SJSA1 (cell line): ENCODE measurements around the gene TLR4. TPM values are rescaled to one million over a fixed set of nuclear protein-coding genes. Genes with fewer than 3 reads are reported as not detected.
A peak's percentile ranks its signal among the peaks of the same experiment; 100 is the strongest.

Experiments
- DNase-seq, 2 experiments: peaks; one replicate each; pipeline ENCODE4 v3.0.0-alpha.2; 2015 to 2020; ENCODE audit warnings: low spot score in 2 of 2, low read depth in 1 of 2
- H3K27ac ChIP-seq: fragments of 250-450 bp; sonication (Bioruptor Pico); 2 replicates; pipeline ENCODE4 v1.5.1; 2020; ENCODE audit warnings: mild to moderate bottlenecking, moderate library complexity
- H3K27me3 ChIP-seq: fragments of 250-450 bp; sonication (Bioruptor Pico); replicated peaks from 2 replicates; pipeline ENCODE4 v1.5.1; 2020; ENCODE audit warnings: mild to moderate bottlenecking, moderate library complexity
- H3K36me3 ChIP-seq: fragments of 250-450 bp; sonication (Bioruptor Pico); 2 replicates; pipeline ENCODE4 v1.5.1; 2020; ENCODE audit warnings: mild to moderate bottlenecking
- H3K4me1 ChIP-seq: fragments of 250-450 bp; sonication (Bioruptor Pico); replicated peaks from 2 replicates; pipeline ENCODE4 v1.6.1; 2021; ENCODE audit warnings: mild to moderate bottlenecking
- H3K4me3 ChIP-seq: fragments of 250-450 bp; sonication (Bioruptor Pico); 2 replicates; pipeline ENCODE4 v1.5.1; 2020; ENCODE audit warnings: mild to moderate bottlenecking
- H3K9me3 ChIP-seq: fragments of 250-450 bp; sonication (Bioruptor Pico); replicated peaks from 2 replicates; pipeline ENCODE4 v1.5.1; 2020; ENCODE audit warnings: mild to moderate bottlenecking
- total RNA-seq: library from RNA; depleted of rRNA; stranded (reverse); fragments of >200 nt; shearing (Covaris generic); gene quantifications from 2 replicates; pipeline ENCODE4 v1.2.3, GENCODE V29; 2014; rRNA removed

Gene TLR4
- 19.5 and 27.3 TPM in 2 replicates for total RNA-seq

DNA sequence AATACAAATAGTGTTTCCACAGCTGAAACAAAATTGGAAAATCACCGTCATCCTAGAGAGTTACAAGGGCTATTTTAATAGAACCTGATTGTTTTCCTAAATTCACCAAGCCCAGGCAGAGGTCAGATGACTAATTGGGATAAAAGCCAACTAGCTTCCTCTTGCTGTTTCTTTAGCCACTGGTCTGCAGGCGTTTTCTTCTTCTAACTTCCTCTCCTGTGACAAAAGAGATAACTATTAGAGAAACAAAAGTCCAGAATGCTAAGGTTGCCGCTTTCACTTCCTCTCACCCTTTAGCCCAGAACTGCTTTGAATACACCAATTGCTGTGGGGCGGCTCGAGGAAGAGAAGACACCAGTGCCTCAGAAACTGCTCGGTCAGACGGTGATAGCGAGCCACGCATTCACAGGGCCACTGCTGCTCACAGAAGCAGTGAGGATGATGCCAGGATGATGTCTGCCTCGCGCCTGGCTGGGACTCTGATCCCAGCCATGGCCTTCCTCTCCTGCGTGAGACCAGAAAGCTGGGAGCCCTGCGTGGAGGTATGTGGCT is at the start of gene TLR4:
Gene TLR4, plus strand, starts transcription at position 380 of the 552 bp plus-strand sequence. Its CDS starts 70 bp downstream, at position 450.
- H3K4me3 ChIP-seq, result peak within 1 kb of the TSS; percentile 40
- peaks cover 23% of the 10 kb centered on the region for H3K4me1 ChIP-seq
- peak; percentile 57 to 84 for DNase-seq
- no peaks in the 10 kb centered on the region for H3K9me3 ChIP-seq
- no peaks in the 10 kb centered on the region for H3K27me3 ChIP-seq
- peaks cover 18% of the 10 kb centered on the region for H3K36me3 ChIP-seq
- H3K27ac ChIP-seq, result peak within 1 kb of the TSS; percentile 83

DNA sequence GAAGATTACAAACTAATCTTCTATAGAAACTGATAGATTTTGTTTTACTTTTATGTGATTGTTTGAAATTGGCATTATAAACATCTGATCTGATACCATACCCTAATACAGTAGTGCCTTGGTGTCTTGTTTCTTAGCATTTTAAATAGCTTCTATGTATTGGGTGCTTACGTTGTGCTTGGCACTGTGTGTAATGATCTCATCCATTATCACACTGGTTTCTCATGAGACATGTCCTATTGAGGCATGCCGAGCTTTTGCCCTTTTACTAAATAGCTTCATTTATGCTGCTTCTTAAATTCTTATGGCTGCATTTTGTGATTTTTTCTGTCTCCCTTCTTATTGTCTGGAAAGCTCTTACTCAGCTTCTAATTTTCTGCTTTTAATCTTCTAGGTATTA is 48.2 kb upstream of the TLR4 start:
- no peaks in the 10 kb centered on the region for H3K36me3 ChIP-seq
- no peaks in the 10 kb centered on the region for H3K9me3 ChIP-seq
- no peaks in the 10 kb centered on the region for H3K4me1 ChIP-seq
- no peak overlapping the region for H3K27ac ChIP-seq
- H3K4me3 ChIP-seq, result no peak overlapping the region
- no peak for DNase-seq
- no peaks in the 10 kb centered on the region for H3K27me3 ChIP-seq

DNA sequence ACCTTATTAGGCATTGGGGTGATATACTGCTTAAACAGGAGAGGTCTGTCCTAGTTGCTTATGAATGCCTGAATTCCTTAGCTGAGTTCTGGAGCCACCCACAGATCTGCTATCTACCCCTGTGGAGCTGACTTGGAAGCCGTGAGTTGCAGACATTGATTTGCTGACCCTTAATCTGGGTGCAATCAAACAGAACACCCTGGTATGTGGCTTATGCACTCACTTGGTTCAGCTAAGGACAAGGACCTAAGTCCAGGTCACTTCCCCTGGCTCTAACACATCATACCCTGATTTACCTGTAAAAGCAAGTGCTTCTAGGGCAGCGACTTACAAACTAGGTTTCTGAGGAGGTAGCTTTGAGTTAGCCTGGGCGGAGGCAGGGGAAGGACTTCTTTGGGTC is 41.6 kb upstream of the TLR4 start:
- no peaks in the 10 kb centered on the region for H3K4me1 ChIP-seq
- H3K4me3 ChIP-seq, result no peak overlapping the region
- no peaks in the 10 kb centered on the region for H3K27me3 ChIP-seq
- no peak overlapping the region for H3K27ac ChIP-seq
- DNase-seq, result no peak
- H3K36me3 ChIP-seq, result no peaks in the 10 kb centered on the region
- H3K9me3 ChIP-seq, result no peaks in the 10 kb centered on the region

DNA sequence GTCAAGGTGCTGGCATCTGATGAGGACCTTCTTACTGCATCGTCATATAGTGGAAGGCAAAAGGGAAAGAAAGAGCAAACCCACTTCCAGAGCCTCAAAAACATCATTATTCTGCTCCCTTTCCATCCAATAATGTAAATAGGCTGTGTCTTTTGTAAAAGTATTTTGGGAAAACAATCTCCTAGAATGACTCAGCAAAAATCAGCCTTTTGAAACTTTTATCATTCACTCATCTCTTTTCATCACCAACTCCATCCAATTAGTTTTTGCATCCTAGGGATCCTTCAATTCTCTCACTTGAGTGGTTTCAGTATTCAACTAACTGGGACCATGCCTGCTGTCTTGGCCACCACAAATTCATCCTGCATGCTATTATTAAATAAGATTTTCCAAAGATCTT is 39.8 kb upstream of the TLR4 start:
- no peak overlapping the region for H3K27ac ChIP-seq
- no peak for DNase-seq

DNA sequence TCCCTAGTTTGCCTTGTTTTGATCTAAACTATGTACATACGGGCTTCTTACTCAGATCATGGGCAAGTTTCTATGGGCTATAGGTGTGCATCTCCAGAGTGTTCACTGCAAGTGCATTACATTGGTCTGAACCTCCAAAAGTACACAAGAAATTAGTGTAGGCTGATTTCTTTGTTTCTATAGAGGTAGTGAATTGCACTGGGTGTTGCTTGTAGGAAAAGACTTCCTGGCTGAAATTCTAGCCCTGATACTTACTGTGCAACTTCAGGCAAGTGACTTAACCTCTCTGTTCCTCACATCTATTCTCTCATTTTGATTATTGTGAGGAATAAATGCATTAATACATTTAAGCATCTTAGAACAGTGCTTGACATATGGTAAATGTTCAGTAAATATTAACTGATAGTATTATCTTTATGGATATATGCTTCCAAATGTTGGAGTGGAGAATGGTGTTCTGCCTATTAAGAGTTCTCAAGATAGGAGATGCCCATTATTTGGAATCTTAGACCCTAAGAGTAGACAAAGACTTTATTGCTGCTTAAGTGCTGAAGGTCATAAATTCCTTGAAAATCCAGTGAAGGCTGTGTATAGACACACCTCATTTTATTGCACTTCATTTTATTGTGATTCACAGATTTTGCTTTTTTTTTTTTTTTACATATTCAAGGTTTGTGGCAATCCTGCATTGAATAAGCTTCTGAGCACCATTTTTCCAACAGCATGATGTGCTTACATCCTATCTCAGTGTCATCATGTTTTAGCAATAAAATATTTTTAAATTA is 38.4 kb upstream of the TLR4 start:
- Histone ChIP-seq H3K36me3 (no peaks in the 10 kb centered on the region), H3K4me1 (no peaks in the 10 kb centered on the region), H3K4me3 (no peak overlapping the region), H3K9me3 (no peaks in the 10 kb centered on the region), H3K27ac (no peak overlapping the region), H3K27me3 (no peaks in the 10 kb centered on the region)
- no peak for DNase-seq

More for the DNA sequence above, 39.8 kb upstream of the TLR4 start:
- Histone ChIP-seq H3K4me3 (no peak overlapping the region), H3K27me3 (no peaks in the 10 kb centered on the region), H3K36me3 (no peaks in the 10 kb centered on the region), H3K4me1 (no peaks in the 10 kb centered on the region), H3K9me3 (no peaks in the 10 kb centered on the region)

DNA sequence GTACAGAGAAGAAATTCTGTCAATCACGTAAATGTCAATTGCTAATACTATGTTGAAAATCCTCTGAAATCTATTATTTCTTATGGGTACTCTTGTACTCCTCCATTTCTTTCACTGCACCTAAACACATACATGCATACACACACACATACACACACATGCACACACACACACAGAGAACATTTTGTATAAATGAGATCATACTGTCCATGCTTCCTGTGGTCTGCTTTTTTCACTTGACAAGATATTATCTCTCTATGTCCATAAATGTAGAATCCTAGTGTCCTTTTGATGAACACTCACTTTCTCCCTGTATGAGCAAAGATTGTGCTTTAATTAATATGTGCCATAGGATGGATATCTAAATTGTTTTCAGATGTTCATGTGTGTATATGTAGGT is 32.7 kb upstream of the TLR4 start:
- no peaks in the 10 kb centered on the region for H3K27me3 ChIP-seq
- peaks cover 14% of the 10 kb centered on the region for H3K4me1 ChIP-seq
- H3K36me3 ChIP-seq, result no peaks in the 10 kb centered on the region
- no peaks in the 10 kb centered on the region for H3K9me3 ChIP-seq
- no peak overlapping the region for H3K4me3 ChIP-seq
- DNase-seq, result no peak
- no peak overlapping the region for H3K27ac ChIP-seq

DNA sequence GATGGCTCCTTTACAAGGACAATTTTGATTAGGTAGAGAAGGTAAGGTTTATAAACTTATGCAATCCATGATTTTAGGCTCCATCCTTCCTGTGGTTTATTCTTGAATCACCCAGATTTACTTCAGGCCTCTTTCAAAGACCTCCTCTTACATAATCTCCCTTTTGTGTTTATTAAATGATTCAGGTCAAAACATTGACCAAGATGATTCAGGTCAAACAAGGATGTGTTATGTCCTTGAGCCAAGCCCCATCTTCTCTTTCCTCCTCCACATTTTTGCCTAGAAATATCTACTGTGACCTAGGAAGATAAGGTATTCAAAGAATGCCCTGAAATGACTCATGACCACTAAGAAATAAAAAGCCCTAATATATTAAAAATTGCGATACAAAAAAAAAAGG is 31.8 kb upstream of the TLR4 start:
- H3K36me3 ChIP-seq, result no peaks in the 10 kb centered on the region
- H3K27ac ChIP-seq, result no peak overlapping the region
- H3K27me3 ChIP-seq, result no peaks in the 10 kb centered on the region
- peak in 1 of 2 experiments; percentile 42 for DNase-seq
- H3K4me1 ChIP-seq, result peaks cover 15% of the 10 kb centered on the region
- H3K4me3 ChIP-seq, result no peak overlapping the region
- H3K9me3 ChIP-seq, result no peaks in the 10 kb centered on the region

DNA sequence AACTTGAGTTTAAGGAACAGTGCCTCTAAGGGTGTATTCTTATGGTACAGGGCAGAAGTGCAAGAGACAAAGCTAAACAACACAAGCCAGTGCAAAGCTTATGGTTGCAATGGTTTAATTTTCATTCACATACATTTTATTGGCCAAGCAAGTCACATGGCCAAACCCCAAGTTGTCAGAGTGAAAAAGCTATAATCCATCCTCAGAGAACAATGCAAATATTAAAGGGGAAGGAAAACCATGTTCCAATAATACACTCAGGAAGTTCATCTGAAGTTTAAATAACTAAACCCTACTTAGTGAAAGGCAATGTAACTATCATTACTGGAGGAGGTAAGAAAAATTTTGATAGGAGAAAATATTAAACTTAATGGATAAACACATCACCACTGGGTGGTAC is 26.6 kb upstream of the TLR4 start:
- Histone ChIP-seq H3K27ac (no peak overlapping the region), H3K9me3 (no peaks in the 10 kb centered on the region), H3K4me3 (no peak overlapping the region), H3K4me1 (peaks cover 29% of the 10 kb centered on the region), H3K27me3 (no peaks in the 10 kb centered on the region), H3K36me3 (no peaks in the 10 kb centered on the region)
- no peak for DNase-seq

DNA sequence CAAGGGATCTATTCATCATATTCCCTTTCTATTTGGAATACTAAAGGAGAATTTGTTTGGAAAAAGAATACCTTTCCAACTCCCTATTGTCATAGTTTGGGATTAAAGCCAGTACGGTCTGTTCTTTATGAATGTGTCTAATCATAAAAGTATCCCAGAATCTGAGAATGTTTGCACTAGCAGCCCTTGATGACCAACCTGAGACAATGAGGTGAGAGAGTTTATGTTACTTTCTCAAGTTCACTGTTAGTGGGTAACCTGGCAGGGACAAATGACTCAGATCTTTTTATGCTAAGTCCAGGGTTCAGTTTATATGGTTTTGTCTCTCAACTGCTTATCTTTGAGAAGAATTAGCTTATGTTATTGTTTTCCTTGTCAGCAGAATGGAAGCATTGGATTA is 25.3 kb upstream of the TLR4 start:
- Histone ChIP-seq H3K4me3 (no peak overlapping the region), H3K27ac (no peak overlapping the region)
- DNase-seq, result peak; percentile 42 to 70

DNA sequence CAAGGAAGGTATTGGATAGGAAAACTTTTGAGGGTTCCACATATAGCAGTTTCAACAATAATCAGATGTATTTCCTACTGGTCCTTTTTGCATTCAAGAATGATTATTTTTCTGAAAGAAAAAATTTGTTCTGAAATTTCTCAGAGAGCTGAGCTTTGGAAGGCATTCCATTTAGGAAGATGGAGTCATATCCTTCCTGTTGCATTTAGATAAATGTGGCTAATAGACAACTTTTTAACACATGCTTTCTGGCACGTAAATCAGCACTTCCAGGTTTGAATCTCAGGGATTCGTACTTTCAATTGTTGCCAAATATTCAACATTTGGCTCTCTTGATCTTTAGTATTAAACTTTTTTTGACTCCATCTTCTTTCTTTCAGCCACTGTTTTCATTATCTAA is 24.8 kb upstream of the TLR4 start:
- H3K27ac ChIP-seq, result no peak overlapping the region

More for the DNA sequence above, 25.3 kb upstream of the TLR4 start:
- peaks cover 24% of the 10 kb centered on the region for H3K4me1 ChIP-seq
- H3K9me3 ChIP-seq, result no peaks in the 10 kb centered on the region
- H3K27me3 ChIP-seq, result no peaks in the 10 kb centered on the region
- H3K36me3 ChIP-seq, result no peaks in the 10 kb centered on the region

DNA sequence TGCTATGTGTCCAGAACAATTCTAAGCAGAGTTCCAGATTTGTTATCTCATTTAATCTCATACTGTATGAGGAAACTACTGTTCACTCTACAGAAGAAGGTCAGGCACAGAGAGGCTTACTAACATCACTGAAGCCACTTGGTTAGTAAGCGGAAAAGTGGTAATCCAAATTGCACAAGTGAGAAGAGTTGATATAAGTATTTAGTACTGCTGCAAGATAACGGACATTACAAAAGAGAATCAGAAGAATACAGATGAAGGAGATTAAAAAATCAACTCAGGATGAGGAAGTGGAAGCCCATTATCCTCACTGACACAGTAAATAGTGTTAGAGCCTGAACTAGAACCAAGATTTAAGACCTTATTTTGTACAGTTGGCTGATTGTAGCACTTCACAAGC is 22.3 kb upstream of the TLR4 start:
- H3K4me1 ChIP-seq, result peaks cover 24% of the 10 kb centered on the region
- DNase-seq, result no peak
- H3K4me3 ChIP-seq, result no peak overlapping the region
- no peak overlapping the region for H3K27ac ChIP-seq
- H3K9me3 ChIP-seq, result no peaks in the 10 kb centered on the region
- H3K36me3 ChIP-seq, result no peaks in the 10 kb centered on the region
- no peaks in the 10 kb centered on the region for H3K27me3 ChIP-seq

More for the DNA sequence above, 24.8 kb upstream of the TLR4 start:
- DNase-seq, result no peak
- Histone ChIP-seq H3K4me3 (no peak overlapping the region), H3K4me1 (peaks cover 24% of the 10 kb centered on the region), H3K27me3 (no peaks in the 10 kb centered on the region), H3K36me3 (no peaks in the 10 kb centered on the region), H3K9me3 (no peaks in the 10 kb centered on the region)

DNA sequence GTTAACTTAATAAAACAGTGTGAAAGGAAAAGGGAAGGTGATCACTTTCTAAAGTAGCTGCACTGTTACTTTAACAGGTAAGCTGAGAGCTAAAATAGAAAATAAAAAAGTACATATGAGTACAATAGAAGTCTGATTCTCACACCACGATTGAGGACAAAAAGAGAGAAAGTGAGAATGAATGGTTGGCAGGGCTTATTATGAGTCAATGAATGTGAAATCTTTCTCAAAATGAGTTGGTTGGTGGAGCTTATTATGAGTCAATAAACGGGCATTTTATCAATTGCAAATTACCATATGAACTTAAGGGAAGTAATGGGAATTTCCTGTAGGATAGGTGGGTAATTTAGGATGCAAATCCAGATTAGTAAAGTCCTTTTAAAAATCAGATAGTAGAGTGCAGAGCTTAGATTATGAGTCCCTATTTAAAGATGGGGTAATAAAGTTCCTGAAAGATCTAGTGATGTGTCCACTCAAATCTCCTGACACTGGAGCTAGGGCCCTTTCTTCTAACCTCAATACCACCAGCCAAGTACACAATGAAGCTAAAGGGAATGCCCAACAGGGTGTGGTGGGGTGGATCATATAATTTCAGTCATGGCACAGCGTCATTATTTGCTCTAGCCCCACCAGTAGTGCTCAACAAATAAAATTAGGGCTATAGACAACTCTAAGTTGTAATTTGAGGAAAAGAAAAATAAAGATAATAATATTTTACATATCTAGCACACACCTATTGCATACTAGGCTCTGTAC is 21.1 kb upstream of the TLR4 start:
- H3K36me3 ChIP-seq, result no peaks in the 10 kb centered on the region
- H3K4me1 ChIP-seq, result peaks cover 17% of the 10 kb centered on the region
- no peak overlapping the region for H3K27ac ChIP-seq
- no peak for DNase-seq
- H3K9me3 ChIP-seq, result no peaks in the 10 kb centered on the region
- no peaks in the 10 kb centered on the region for H3K27me3 ChIP-seq
- no peak overlapping the region for H3K4me3 ChIP-seq

DNA sequence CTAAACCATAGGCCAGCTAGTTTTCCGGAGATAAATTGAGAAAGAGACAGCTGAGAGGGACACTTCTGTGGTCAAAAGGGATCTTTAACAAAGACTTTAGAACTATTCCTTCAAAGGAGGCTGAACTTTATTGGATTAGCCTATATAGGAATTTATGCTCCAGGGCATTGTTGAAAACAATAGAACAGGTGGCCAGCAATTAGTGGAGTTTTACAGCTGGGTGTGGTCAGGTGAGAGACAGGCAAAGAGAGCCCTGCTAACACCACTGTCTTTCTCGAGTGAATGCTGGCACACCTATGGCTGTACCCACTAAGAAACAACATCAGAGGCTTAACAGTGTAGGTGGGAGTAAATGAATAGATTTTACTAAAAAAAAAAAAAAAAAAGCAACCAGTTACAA is 16.7 kb upstream of the TLR4 start:
- no peak for DNase-seq
- Histone ChIP-seq H3K4me1 (no peaks in the 10 kb centered on the region; the same call in 1 of the 2 replicates), H3K36me3 (no peaks in the 10 kb centered on the region), H3K27ac (no peak overlapping the region), H3K27me3 (no peaks in the 10 kb centered on the region), H3K4me3 (no peak overlapping the region), H3K9me3 (no peaks in the 10 kb centered on the region)

DNA sequence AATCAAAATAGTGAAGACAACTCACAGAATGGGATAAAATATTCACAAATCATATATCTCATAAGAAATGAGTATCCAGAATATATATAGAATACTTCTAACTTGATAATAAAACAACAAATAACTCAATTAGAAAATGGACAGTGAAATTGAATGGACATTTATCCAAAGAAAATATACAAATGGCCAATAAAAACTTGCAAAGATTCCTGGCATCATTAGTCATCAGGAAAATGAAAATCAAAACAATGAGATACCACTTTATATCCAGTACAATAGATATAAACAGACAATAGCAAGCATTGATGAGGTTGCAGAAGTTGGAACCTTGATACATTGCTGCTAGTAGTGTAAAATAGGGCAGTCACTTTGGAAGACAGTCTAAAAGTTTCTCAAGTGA is 12.8 kb upstream of the TLR4 start:
- H3K27ac ChIP-seq, result no peak overlapping the region
- H3K4me1 ChIP-seq, result no peaks in the 10 kb centered on the region; the same call in 1 of the 2 replicates
- H3K27me3 ChIP-seq, result no peaks in the 10 kb centered on the region
- no peak overlapping the region for H3K4me3 ChIP-seq
- H3K9me3 ChIP-seq, result no peaks in the 10 kb centered on the region
- H3K36me3 ChIP-seq, result no peaks in the 10 kb centered on the region
- no peak for DNase-seq
